Adipose tissue (tissue), 3 donors: ENCODE measurements around the gene SYNGR2. TPM values are rescaled to one million over a fixed set of nuclear protein-coding genes. Genes with fewer than 3 reads are reported as not detected.

Source experiments
- H3K27ac ChIP-seq: one replicate; pipeline ENCODE4 v1.5.1; 2013; ENCODE audit warnings: low read depth, low read length
- WGBS, 3 donors: extraction: QIAGEN DNeasy Blood & Tissue Kit; methylation state at CpG; one replicate each; pipeline ENCODE4 v1.1.7; 2013; 5-methylcytosine and 5-hydroxymethylcytosine counted together
- polyA plus RNA-seq, 3 donors: library from polyadenylated mRNA; stranded (reverse); fragments of 200-250 nt; gene quantifications; one replicate each; pipeline ENCODE4 v1.2.3, GENCODE V29; 2013
- donor health status: healthy with polysubstance abuse.
- donor health status: Bipolar disorder and iron deficiency.
- donor health status: healthy.

Gene SYNGR2
- polyA plus RNA-seq, 3 donors, result 37.5 to 113 (median 90.3) TPM

DNA sequence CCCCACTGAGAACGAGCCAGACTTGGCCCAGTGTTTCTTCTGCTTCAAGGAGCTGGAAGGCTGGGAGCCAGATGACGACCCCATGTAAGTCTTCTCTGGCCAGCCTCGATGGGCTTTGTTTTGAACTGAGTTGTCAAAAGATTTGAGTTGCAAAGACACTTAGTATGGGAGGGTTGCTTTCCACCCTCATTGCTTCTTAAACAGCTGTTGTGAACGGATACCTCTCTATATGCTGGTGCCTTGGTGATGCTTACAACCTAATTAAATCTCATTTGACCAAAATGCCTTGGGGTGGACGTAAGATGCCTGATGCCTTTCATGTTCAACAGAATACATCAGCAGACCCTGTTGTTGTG is 46.3 kb downstream of the SYNGR2 start:
- H3K27ac ChIP-seq, result no peak overlapping the region
- WGBS, 3 donors, result 18 to 21% (median 19%) methylated on average over 5 of the region's 5 CpGs

DNA sequence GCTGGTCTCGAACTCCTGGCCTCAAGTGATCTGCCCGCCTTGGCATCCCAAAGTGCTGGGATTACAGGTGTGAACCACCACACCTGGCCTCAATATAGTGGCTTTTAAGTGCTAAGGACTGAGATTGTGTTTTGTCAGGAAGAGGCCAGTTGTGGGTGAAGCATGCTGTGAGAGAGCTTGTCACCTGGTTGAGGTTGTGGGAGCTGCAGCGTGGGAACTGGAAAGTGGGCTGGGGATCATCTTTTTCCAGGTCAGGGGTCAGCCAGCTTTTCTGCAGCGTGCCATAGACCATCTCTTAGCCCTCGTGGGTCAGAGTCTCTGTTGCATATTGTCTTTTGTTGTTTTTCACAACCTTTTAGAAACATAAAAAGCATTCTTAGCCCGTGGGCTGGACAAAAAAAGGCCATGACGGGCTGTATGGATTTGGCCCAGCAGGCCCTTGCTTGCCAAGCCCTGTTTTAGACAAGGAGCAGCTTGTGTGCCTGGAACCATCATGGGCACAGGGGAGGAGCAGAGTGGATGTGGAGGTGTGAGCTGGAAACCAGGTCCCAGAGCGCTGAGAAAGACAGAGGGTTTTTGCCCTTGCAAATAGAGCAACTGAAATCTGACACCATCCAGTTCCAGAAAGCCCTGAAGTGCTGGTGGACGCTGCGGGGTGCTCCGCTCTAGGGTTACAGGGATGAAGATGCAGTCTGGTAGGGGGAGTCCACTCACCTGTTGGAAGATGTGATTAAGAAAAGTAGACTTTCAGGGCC is 51.2 kb downstream of the SYNGR2 start:
- no peak overlapping the region for H3K27ac ChIP-seq
- WGBS, 3 donors, result 90 to 94% (median 91%) methylated on average over 11 of the region's 11 CpGs

Other genes with a start within 250 kb of the SYNGR2 start
- 1 to 10 TPM; 2.0 to 7.9 (median 5.5) TPM for gene TNRC6C, start 209.9 kb upstream of the SYNGR2 start, polyA plus RNA-seq
- gene TMC6, start 39.8 kb upstream of the SYNGR2 start, polyA plus RNA-seq, result 10 to 100 TPM; 14.1 to 58.4 (median 55.2) TPM
- 1 to 10 TPM; 4.6 to 5.9 (median 4.9) TPM for gene TMC8, start 37.8 kb upstream of the SYNGR2 start, polyA plus RNA-seq
- not detected for gene C17orf99, start 22.2 kb upstream of the SYNGR2 start, polyA plus RNA-seq
- 1 to 10 TPM; 2.5 to 6.6 (median 2.7) TPM for gene TK1, start 18.5 kb downstream of the SYNGR2 start, polyA plus RNA-seq
- 10 to 100 TPM; 17.2 to 33.7 (median 21.7) TPM for gene AFMID, start 18.8 kb downstream of the SYNGR2 start, polyA plus RNA-seq
- gene BIRC5, start 45.7 kb downstream of the SYNGR2 start, polyA plus RNA-seq, result 1 to 10 TPM in 1 of 3 donors, under 1 TPM in 2; 0.31 to 1.2 (median 0.40) TPM
- under 1 TPM in 1 of 3 donors, not detected in 2; 0.06 TPM for gene TMEM235, start 63.0 kb downstream of the SYNGR2 start, polyA plus RNA-seq
- 1,000 to 10,000 TPM in 1 of 3 donors, 100 to 1,000 TPM in 1, 10 to 100 TPM in 1; 33.1 to 1,268 (median 796) TPM for gene SOCS3, start 191.5 kb downstream of the SYNGR2 start, polyA plus RNA-seq
- gene PGS1, start 210.1 kb downstream of the SYNGR2 start, polyA plus RNA-seq, result 10 to 100 TPM; 14.2 to 55.2 (median 28.3) TPM